HG02759 (cell line): Measurements from ENCODE around the gene SON.
"Not testable (repeated sequence)": the region's sequence is repeated elsewhere in the genome, so short reads cannot be mapped to it uniquely, and the experiment has no call there.

Experiments
- ATAC-seq: cut with Tn5 transposase; IDR thresholded peaks from one replicate; pipeline ENCODE4 v1.9.1; 2021; ENCODE audit warnings: mild to moderate bottlenecking, moderate library complexity; ENCODE audit not compliant: unreplicated experiment

Gene SON, protein sequence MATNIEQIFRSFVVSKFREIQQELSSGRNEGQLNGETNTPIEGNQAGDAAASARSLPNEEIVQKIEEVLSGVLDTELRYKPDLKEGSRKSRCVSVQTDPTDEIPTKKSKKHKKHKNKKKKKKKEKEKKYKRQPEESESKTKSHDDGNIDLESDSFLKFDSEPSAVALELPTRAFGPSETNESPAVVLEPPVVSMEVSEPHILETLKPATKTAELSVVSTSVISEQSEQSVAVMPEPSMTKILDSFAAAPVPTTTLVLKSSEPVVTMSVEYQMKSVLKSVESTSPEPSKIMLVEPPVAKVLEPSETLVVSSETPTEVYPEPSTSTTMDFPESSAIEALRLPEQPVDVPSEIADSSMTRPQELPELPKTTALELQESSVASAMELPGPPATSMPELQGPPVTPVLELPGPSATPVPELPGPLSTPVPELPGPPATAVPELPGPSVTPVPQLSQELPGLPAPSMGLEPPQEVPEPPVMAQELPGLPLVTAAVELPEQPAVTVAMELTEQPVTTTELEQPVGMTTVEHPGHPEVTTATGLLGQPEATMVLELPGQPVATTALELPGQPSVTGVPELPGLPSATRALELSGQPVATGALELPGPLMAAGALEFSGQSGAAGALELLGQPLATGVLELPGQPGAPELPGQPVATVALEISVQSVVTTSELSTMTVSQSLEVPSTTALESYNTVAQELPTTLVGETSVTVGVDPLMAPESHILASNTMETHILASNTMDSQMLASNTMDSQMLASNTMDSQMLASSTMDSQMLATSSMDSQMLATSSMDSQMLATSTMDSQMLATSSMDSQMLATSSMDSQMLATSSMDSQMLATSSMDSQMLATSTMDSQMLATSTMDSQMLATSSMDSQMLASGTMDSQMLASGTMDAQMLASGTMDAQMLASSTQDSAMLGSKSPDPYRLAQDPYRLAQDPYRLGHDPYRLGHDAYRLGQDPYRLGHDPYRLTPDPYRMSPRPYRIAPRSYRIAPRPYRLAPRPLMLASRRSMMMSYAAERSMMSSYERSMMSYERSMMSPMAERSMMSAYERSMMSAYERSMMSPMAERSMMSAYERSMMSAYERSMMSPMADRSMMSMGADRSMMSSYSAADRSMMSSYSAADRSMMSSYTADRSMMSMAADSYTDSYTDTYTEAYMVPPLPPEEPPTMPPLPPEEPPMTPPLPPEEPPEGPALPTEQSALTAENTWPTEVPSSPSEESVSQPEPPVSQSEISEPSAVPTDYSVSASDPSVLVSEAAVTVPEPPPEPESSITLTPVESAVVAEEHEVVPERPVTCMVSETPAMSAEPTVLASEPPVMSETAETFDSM (N-terminal part only)

DNA sequence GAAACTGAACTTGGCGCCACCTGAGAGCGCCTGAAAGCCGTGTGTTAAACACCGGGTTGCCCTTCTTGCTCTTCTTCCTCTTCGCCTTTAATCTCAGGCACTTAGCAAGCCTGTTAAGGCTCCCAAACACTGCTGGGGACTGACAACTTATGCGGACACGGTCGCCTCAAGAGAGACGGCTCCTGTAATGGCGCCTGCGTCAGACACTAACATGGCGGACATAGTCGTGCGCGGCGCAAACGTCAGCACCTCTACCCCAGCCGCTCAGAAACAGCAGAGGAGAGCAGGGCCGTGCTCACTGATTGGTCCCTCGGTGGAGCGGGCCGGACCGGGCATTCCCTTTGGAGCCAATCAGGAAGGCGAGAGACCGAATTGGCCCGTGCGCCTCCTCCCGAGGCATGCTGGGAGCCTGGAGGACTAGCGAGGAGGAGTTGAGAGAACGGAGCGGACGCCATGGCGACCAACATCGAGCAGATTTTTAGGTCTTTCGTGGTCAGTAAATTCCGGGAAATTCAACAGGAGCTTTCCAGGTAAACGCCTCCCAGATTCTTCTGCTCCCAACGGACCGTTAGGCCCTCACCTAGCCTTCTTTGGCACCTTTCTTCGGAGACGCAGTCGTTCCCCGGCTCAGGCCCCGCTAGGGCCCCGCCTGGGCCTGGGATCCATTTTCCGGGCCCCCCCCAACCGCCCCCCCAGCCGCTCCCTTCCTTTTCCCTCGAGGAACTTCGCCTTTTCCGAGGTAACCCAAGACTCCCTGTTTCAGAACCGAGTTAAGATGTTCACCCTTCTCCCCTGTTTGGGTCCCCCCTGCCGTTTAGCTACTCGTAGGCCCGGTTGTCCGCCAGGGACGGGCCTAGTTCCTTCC lies at the start of gene SON:
SON (plus strand) TSS at position 399 of the 865 bp plus-strand sequence; CDS start at position 454, 55 bp downstream.
- peak; percentile 94 for ATAC-seq

DNA sequence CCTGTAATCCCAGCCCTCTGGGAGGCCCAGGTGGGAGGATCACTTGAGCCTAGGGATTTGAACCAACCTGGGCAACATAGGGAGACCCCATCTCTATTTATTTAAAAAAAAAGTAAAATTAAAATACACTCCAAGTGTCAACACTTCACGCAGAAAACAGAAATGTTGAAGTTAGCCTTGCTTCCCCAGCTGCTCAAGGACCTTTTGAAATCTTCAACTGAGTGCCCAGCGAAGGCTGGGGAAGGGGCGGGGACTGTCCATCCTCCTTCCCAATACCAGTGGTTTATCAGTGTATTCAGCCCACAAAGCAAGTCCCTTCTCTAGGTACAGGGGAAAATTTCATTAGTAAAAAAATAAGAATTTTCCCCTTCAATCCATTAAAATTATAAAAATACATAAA lies 49.1 kb upstream of the SON start:
- no peak for ATAC-seq

DNA sequence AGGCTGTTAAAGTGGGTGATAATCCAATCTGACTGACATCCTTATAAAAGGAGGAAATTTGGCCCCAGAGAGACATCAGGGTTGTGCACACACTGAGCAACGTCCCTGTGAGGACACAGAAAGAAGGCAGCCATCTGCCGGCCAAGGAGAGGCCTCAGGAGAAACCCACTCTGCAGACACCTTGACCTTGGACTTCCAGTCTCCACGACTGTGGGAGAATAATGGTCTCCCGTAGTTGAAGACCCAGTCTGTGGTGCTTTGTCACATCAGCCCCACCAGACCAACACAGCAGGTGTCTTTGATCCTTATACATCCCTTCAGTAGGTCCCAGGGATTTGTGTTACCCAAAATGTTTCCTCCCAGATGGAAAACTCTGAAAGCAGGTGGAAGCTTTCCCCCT lies 47.1 kb upstream of the SON start:
- ATAC-seq, result no peak

DNA sequence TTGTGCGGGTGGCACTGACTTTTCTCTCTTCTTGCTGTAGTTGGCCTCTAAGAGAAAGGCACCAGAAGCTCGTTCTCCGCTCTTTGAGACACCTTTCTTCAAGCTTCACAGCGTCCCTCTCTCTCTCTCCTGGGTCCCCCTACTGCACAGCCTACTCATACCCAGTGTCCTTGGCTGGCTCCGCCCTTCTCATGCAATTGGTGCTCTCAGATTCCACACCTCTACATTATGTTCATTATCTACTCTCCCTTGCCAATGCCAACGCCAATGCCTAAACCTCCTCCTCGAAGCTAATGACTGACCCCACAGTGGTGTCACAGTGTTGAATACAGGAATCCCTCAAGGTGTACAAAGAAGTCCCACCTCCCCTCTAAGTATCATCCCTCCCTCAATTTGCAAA lies 46.5 kb upstream of the SON start:
- ATAC-seq, result no peak

DNA sequence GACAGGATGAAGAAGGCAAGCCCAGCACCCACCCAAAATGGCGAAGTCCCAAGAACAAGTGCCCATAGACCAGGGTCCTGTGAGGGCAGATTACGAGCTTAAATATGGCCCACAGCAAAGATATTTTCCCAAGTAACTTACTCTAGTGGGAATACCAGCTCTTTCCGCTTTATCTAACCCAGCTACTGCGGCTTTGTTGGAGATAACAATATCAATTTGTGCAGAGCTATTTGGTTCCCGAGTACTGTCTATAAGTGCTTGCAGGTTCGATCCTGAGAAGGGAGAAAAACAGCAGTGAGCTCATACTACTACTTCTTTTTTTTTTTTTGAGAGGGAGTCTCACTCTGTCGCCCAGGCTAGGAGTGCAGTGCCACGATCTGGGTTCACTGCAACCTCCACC lies 37.0 kb upstream of the SON start:
- ATAC-seq, result no peak

DNA sequence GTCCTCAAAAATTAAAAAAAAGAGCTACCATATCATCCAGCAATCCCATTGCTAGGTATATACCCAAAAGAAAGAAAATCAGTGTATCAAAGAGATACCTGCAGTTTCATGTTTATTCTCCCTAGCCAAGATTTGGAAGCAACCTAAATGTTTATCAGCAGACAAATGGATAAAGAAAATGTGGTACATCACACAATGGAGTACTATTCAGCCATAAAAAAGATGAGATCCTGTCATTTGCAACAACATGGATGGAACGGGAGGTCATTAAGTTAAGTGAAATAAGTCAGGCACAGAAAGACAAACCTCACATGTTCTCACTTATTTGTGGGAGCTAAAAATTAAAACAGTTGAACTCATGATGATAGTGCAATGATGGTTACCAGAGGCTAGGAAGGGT lies 35.8 kb upstream of the SON start:
- not testable (repeated sequence) for ATAC-seq

DNA sequence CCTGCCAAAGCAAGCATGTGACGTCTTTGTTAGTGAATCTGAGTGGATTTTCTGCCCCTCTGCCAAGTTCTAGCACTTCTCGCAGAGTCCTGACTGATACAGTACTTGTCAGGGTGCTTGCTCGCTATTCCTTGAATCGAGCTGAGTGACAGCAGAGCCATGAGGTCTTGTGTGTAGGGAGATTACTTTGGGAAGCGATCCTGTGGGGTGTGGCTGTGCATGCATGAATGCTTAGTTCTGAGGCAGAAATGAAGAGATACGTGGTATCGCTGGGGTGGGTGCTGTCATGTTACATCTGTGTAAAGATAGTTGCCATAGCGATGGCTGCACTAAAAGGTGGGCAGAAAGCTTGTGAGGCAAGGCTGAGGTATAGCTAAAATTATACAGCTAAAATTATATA lies 32.0 kb upstream of the SON start:
- no peak for ATAC-seq

DNA sequence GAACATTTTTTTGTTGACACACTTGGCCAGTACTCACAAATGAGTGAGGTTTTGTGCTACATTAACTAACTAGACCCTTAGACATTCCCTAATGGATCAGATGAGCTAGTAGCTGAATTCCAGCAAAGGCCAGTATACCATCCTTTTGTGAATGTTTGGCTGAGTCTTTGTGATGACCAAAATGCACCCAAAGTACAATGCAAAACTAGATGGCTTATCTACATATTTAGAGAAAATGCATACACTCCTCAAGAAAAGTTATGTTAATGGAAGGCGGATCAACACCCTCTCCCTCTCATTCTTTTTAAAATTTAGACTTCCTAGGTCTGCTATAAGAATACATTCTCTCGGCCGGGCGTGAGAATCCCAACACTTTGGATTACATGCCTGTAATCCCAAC lies 31.2 kb upstream of the SON start:
- no peak for ATAC-seq

DNA sequence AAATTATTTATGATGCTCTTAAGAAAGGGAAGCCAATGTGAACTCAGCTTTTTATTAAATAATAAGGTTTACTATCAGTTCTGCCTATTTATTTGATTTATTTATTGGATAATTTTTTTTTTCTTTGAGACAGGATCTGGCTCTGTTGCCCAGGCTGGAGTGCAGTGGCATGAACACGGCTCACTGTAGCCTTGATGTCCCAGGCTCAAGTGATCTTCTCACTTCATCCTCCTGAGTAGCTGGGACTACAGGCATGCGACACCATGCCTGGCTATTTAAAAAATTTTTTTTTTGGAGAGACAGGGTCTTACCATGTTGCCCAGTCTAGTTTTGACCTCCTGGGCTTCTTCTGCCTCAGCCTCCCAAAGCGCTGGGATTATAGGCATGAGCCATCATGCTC lies 30.4 kb upstream of the SON start:
- ATAC-seq, result no peak

DNA sequence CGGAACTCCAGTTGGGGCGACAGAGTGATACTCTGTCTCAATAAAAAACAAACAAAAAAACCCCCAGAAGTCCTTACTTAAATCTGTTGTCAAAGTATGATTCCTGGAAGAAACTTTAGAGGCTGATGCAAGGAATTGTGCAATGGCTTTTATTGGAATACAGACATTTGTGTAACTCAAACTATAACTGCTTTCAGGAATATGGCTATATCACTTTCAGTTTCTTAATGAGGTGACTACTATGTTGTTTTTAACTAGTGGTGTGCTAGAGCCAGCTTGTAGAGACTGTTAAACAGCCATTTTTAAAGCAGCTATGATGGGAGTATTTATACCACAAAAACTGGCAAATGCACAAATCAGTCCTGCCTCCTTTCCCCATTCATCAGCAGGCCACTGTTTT lies 28.6 kb upstream of the SON start:
- no peak for ATAC-seq

DNA sequence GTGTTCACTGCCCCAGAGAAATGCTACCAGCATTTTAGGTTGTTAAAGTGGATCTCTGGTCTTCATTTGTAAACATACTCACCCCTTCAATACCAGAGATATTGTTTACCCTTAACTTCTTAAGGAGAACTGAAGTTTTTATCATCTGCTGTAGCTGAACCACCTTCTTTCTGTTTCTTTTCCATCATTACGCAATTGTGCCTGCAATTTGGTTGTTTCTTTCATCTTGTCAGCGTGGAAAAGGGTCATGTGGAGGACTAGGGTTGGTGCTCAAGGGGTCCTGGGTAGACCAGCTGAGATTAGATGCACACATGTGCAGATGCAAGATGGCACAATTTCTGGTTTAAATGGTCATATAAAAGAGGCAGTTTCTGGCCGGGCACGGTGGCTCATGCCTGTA lies 23.9 kb upstream of the SON start:
- no peak for ATAC-seq

DNA sequence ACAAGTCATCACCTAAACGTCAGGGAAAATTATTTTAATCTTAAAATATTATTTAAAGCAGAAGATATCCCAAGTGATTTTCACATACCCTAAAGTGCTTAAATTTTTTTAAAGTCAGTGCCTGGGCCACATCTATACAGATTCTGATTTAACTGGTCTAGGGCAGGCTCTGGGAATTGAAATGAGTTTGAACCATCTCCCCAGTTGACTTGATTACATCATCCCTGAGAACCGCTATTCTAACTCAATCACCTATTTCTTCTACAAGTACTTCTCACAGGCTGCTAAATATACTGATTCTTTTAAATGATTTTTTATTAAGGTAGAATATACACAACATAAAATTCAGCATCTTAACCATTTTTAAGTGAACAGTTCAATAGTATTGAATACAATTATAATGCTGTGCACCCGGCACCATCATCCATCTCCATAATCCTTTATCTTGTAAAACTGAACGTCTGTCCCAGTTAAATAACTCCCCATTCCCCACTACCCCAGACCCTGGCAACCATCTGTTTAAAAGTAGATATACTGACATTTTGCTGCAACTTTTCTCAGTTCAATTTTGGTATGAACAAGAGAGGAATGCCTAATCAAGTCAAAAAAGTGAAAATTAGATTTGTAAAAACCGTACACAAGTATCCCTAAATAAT lies 20.4 kb upstream of the SON start:
- ATAC-seq, result no peak

DNA sequence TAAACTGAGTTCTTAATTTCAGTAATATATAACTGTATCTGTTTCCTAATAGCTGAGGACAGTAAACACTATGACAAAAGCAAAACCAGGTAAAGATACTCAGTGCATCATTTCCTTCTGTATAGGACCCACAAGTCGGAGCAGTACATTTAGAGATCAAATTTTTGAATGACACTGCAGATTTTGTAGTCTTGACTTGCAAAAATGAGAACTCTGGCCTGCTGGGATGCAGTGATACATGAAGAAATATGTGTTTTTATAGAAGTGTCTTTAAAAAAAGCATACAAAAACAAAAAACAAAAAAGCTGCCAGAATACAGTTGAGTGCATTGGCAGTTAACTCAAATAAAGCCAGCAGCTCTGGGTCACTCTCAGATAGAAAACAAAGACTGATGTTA lies 19.9 kb upstream of the SON start:
- ATAC-seq, result no peak

DNA sequence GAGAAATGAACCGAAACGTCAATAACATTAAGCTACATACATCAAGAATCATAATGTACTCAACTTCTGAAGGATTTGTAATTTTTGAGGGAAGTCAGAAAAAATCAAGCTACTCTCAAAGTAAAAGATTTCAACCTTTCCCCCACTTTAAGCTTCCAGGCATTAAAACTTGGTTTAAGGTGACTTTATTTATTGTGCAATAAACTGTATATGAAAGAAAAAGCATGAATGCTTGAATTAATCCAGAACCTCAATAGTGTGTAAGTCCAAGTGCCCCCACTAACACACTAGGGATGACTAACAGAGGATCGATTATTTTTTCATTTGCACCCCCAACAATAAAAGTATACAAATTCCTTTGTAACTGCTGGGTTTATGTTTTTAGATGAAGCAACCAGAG lies 11.8 kb upstream of the SON start:
- no peak for ATAC-seq

DNA sequence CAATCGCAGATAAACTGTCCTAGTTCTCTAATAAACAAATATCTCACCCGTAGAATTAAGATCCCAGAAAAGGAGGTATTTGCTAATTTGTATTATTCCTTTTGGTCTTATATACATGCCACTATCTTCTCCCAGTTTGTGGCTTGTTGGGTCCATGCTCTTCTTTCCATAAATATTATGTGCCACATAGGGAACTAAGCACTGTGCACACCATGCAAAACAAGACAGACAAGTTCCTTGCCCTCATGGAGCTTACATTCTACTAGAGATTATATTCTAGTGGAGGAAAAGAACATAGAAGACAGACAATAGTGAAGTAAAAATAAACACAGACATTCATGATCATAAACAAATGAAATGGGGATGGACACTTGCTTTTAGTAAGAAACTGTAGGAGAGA lies 5.6 kb upstream of the SON start:
- no peak for ATAC-seq

DNA sequence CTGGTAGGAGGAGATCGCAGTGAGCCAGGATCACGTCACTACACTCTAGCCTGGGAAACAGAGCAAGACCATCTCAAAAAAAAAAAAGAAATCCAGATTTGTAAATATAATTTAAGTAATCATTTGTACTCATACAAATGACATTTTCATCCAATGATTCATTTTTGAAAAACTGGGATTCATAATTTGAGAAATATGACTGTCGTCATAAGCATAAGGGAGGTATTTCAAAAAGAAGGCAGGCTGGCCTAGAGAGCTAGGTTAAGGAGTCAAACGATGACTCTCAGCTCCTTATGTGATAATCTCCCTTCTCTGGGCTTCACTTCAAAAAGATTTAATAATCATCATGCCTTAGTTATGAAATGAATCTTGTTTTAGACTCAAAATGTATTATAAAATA lies 3.2 kb upstream of the SON start:
- ATAC-seq, result no peak

DNA sequence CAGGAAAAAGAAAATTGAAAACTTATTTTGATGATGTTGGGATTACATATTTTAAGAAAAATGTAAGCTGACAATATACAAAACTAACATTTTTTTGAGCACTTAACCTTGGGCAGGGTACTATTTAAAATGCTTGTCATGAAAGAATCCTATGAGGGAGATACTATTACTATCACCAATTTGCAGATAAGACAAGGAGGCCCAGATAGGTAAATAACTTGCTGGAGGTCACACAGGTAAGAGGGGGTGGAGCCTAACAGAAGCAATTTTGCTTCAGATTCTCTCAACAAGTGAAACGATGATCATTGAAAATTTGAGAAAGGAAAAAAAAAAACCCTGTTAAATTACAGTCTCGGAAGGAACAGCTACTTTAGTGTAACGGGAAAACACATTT lies 2.1 kb upstream of the SON start:
- no peak for ATAC-seq

DNA sequence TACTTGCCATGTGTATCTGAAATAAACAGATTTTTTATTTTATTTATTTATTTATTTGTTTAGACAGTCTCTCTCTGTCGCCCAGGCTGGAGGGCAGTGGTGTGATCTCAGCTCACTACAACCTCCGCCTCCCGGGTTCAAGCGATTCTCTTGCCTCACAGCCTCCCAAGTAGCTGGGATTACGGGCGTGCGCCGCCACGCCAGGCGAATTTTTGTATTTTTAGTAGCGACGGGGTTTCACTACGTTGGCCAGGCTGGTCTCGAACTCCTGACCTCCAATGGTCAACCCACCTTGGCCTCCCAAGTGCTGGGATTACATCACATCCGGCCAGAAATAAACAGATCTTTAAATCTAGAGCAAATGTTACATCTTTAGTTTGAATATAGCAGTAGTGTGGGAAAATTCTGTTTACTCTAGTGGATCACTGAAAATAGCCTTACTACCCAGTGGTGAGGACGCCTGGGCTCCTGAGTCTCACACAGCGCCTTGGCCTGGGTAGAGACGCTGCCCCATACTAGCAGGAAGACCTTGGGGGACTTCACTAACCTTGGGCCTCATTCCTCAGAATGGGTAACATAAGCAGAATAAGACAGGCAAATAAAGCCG lies 1.6 kb upstream of the SON start:
- ATAC-seq, result no peak
